ENCODE results near the gene SDK2. TPM values are rescaled to one million over a fixed set of nuclear protein-coding genes. Genes with fewer than 3 reads are reported as not detected.

Gene SDK2
- total RNA-seq, 3 donors from 2014 or later (not counting 1 experiment from before 2014, with no cell fraction given), result 0.41 to 0.90 (median 0.49) TPM

GRCh38 chr17:73354423-73355284, 289.6 kb downstream of the SDK2 start:
- Mint-ChIP-seq H3K27ac (no peak overlapping the region), H3K27me3 (ENCODE audit: low read depth in 2 of 2) (no peaks in the 10 kb centered on the region), H3K4me1 (no peaks in the 10 kb centered on the region), H3K9me3 (no peaks in the 10 kb centered on the region), H3K36me3 (no peaks in the 10 kb centered on the region), H3K4me3 (no peak overlapping the region)
- Histone ChIP-seq H3K9me3 (ENCODE audit: control insufficient read depth, insufficient read depth, low read length) (no peaks in the 10 kb centered on the region), H3K4me3 (ENCODE audit: low read length) (no peak overlapping the region), H3K36me3 (ENCODE audit: control insufficient read depth, insufficient read depth, low read length) (no peaks in the 10 kb centered on the region), H3K4me1 (ENCODE audit: control insufficient read depth, insufficient read depth, low read length) (no peaks in the 10 kb centered on the region), H3K27ac (ENCODE audit: low read length) (no peak overlapping the region), H3K27me3 (ENCODE audit: control insufficient read depth, insufficient read depth, low read length) (no peaks in the 10 kb centered on the region)
- no peak for TF ChIP-seq CTCF (IDR thresholded peaks at IDR 0.05)
- ATAC-seq, result no peak
- no peak for DNase-seq
- WGBS (ENCODE audit: insufficient coverage), result 92% methylated on average over 19 of the region's 21 CpGs
- intact Hi-C loops (cut with micrococcal nuclease), result no loop called here

- no peak for TF ChIP-seq CTCF (IDR thresholded peaks at IDR 0.05)
- H3K4me3 ChIP-seq (ENCODE audit: low read length), result no peak overlapping the region
- ATAC-seq (no peak), DNase-seq (no peak)
- H3K9me3 Mint-ChIP-seq, result no peaks in the 10 kb centered on the region
- no peaks in the 10 kb centered on the region for H3K4me1 Mint-ChIP-seq
- H3K27me3 Mint-ChIP-seq (ENCODE audit: low read depth in 2 of 2), result no peaks in the 10 kb centered on the region
- WGBS (ENCODE audit: insufficient coverage), result 94% methylated on average over 13 of the region's 13 CpGs
- no peak overlapping the region for H3K27ac ChIP-seq (ENCODE audit: low read length)
- H3K9me3 ChIP-seq (ENCODE audit: control insufficient read depth, insufficient read depth, low read length), result no peaks in the 10 kb centered on the region
- no peaks in the 10 kb centered on the region for H3K36me3 ChIP-seq (ENCODE audit: control insufficient read depth, insufficient read depth, low read length)
- no peaks in the 10 kb centered on the region for H3K36me3 Mint-ChIP-seq
- H3K27ac Mint-ChIP-seq, result no peak overlapping the region
- no peaks in the 10 kb centered on the region for H3K4me1 ChIP-seq (ENCODE audit: control insufficient read depth, insufficient read depth, low read length)
- H3K4me3 Mint-ChIP-seq, result no peak overlapping the region
- H3K27me3 ChIP-seq (ENCODE audit: control insufficient read depth, insufficient read depth, low read length), result no peaks in the 10 kb centered on the region
- intact Hi-C loops (cut with micrococcal nuclease), result no loop called here
Observed at GRCh38 chr17:73352261-73352660, 292.0 kb downstream of the SDK2 start.

GRCh38 chr17:73351764-73352163, 292.5 kb downstream of the SDK2 start:
- H3K4me3 ChIP-seq (ENCODE audit: low read length), result no peak overlapping the region
- no peak for TF ChIP-seq CTCF (IDR thresholded peaks at IDR 0.05)
- intact Hi-C loops (cut with micrococcal nuclease), result no loop called here
- Mint-ChIP-seq H3K27ac (no peak overlapping the region), H3K9me3 (no peaks in the 10 kb centered on the region), H3K4me3 (no peak overlapping the region), H3K36me3 (no peaks in the 10 kb centered on the region), H3K27me3 (ENCODE audit: low read depth in 2 of 2) (no peaks in the 10 kb centered on the region), H3K4me1 (no peaks in the 10 kb centered on the region)
- H3K9me3 ChIP-seq (ENCODE audit: control insufficient read depth, insufficient read depth, low read length), result no peaks in the 10 kb centered on the region
- no peaks in the 10 kb centered on the region for H3K27me3 ChIP-seq (ENCODE audit: control insufficient read depth, insufficient read depth, low read length)
- no peaks in the 10 kb centered on the region for H3K4me1 ChIP-seq (ENCODE audit: control insufficient read depth, insufficient read depth, low read length)
- 73% methylated on average over 3 of the region's 3 CpGs for WGBS (ENCODE audit: insufficient coverage)
- H3K36me3 ChIP-seq (ENCODE audit: control insufficient read depth, insufficient read depth, low read length), result no peaks in the 10 kb centered on the region
- DNase-seq (no peak), ATAC-seq (no peak)
- H3K27ac ChIP-seq (ENCODE audit: low read length), result no peak overlapping the region

DNA sequence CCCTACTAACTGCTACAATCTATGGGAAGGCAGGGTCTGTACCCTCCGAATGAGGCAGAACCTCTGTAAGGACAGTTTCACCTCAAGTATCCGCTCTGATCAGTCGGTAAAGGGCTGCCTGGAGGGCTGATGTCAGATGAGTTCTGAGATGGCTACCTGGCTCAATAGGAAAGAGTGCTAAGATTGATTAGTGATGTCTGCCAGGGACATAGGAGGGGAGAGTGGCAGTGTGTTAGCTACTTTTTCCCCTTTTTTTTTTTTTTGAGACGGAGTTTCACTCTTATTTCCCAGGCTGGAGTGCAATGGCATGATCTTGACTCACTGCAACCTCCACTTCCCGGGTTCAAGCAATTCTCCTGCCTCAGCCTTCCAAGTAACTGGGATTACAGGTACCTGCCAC, 293.4 kb downstream of the SDK2 start:
- no peak overlapping the region for H3K27ac Mint-ChIP-seq

More for the DNA sequence above, 293.4 kb downstream of the SDK2 start:
- Mint-ChIP-seq H3K27me3 (ENCODE audit: low read depth in 2 of 2) (no peaks in the 10 kb centered on the region), H3K36me3 (no peaks in the 10 kb centered on the region), H3K4me3 (no peak overlapping the region), H3K9me3 (no peaks in the 10 kb centered on the region), H3K4me1 (no peaks in the 10 kb centered on the region)
- Histone ChIP-seq H3K27me3 (ENCODE audit: control insufficient read depth, insufficient read depth, low read length) (no peaks in the 10 kb centered on the region), H3K9me3 (ENCODE audit: control insufficient read depth, insufficient read depth, low read length) (no peaks in the 10 kb centered on the region), H3K4me1 (ENCODE audit: control insufficient read depth, insufficient read depth, low read length) (no peaks in the 10 kb centered on the region), H3K4me3 (ENCODE audit: low read length) (no peak overlapping the region), H3K36me3 (ENCODE audit: control insufficient read depth, insufficient read depth, low read length) (no peaks in the 10 kb centered on the region), H3K27ac (ENCODE audit: low read length) (no peak overlapping the region)
- intact Hi-C loops (cut with micrococcal nuclease), result no loop called here
- DNase-seq (no peak), ATAC-seq (no peak)
- WGBS (ENCODE audit: insufficient coverage), result 91% methylated on average over 5 of the region's 5 CpGs
- TF ChIP-seq CTCF (IDR thresholded peaks at IDR 0.05), result no peak
